Skeletal muscle tissue (tissue), 4 donors: ENCODE measurements around the gene CDH12. TPM values are rescaled to one million over a fixed set of nuclear protein-coding genes. Genes with fewer than 3 reads are reported as not detected.
A peak's percentile ranks its signal among the peaks of the same experiment; 100 is the strongest.

Source experiments
- H3K27ac ChIP-seq: one replicate; pipeline ENCODE4 v1.7.0; 2013; ENCODE audit warnings: mild to moderate bottlenecking, low read depth, low read length, inconsistent platforms
- H3K27me3 ChIP-seq, 3 donors: one replicate each; pipeline ENCODE4 v1.7.0; 2013; ENCODE audit warnings: low read length in 3 of 3; ENCODE audit not compliant: control insufficient read depth in 3 of 3, insufficient read depth in 3 of 3
- H3K36me3 ChIP-seq, 3 donors: one replicate each; pipeline ENCODE4 v1.7.0; 2013; ENCODE audit warnings: low read length in 3 of 3; ENCODE audit not compliant: control insufficient read depth in 3 of 3, insufficient read depth in 3 of 3
- H3K4me1 ChIP-seq, 3 donors: one replicate each; pipeline ENCODE4 v1.7.0; 2013; ENCODE audit warnings: low read length in 3 of 3, mild to moderate bottlenecking in 3 of 3; ENCODE audit not compliant: control insufficient read depth in 3 of 3, insufficient read depth in 3 of 3
- H3K4me3 ChIP-seq, 3 donors: one replicate each; pipeline ENCODE4 v1.7.0; 2013; ENCODE audit warnings: low read length in 3 of 3
- H3K9ac ChIP-seq, 3 donors: one replicate each; pipeline ENCODE4 v1.7.0; 2013; ENCODE audit warnings: low read length in 3 of 3, mild to moderate bottlenecking in 3 of 3, moderate library complexity in 2 of 3, low read depth in 1 of 3
- H3K9me3 ChIP-seq, 3 donors: one replicate each; pipeline ENCODE4 v1.7.0; 2013; ENCODE audit warnings: low read length in 3 of 3; ENCODE audit not compliant: control insufficient read depth in 3 of 3
- total RNA-seq: library from RNA; depleted of rRNA; stranded (reverse); fragments of >200 nt; gene quantifications from one replicate; pipeline ENCODE4 v1.2.3, GENCODE V29; 2014
- donor health status: Osteomylitis.

The CDH12 gene
- total RNA-seq, 1 donor from 2014 or later = 1.6 TPM

GRCh38 chr5:21823588-21823987 is 1029.6 kb downstream of the CDH12 start:
- no peaks in the 10 kb centered on the region for H3K36me3 ChIP-seq
- H3K9ac ChIP-seq = no peak overlapping the region
- no peak overlapping the region for H3K27ac ChIP-seq
- no peaks in the 10 kb centered on the region for H3K27me3 ChIP-seq
- H3K9me3 ChIP-seq = no peaks in the 10 kb centered on the region
- no peaks in the 10 kb centered on the region for H3K4me1 ChIP-seq
- H3K4me3 ChIP-seq = no peak overlapping the region

- Histone ChIP-seq H3K27ac (no peak overlapping the region), H3K4me3 (no peak overlapping the region), H3K36me3 (no peaks in the 10 kb centered on the region), H3K9me3 (no peaks in the 10 kb centered on the region), H3K27me3 (no peaks in the 10 kb centered on the region), H3K4me1 (no peaks in the 10 kb centered on the region), H3K9ac (no peak overlapping the region)
These were observed 1030.0 kb downstream of the CDH12 start for GRCh38 chr5:21823076-21823574.

DNA sequence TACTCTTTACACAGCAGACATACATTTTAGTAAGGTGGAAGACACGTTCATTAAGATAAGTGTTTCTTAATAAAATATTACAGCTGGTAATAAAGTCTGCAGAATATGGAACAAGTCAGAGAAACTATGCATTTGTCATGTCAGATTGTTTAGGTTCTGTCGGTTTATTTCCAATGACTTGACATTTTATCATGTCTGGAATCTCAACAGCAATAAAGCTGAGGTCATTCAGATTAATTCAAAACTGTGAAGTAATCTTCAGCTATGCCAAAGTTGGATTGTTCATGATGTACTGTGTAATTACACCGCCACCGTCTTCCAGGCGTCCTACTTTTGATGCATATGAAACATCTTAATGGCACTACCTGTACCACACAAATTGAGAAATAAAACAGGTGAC is 1032.6 kb downstream of the CDH12 start:
- Histone ChIP-seq H3K4me3 (no peak overlapping the region), H3K9ac (no peak overlapping the region), H3K36me3 (no peaks in the 10 kb centered on the region), H3K4me1 (no peaks in the 10 kb centered on the region), H3K27ac (no peak overlapping the region), H3K9me3 (no peaks in the 10 kb centered on the region), H3K27me3 (no peaks in the 10 kb centered on the region)

GRCh38 chr5:21818370-21818720 is 1034.8 kb downstream of the CDH12 start:
- H3K36me3 ChIP-seq = no peaks in the 10 kb centered on the region
- peak overlapping the region in 1 of 3 donors; percentile 18 for H3K4me3 ChIP-seq
- no peaks in the 10 kb centered on the region for H3K27me3 ChIP-seq
- H3K9me3 ChIP-seq = no peaks in the 10 kb centered on the region
- no peak overlapping the region for H3K27ac ChIP-seq
- no peaks in the 10 kb centered on the region for H3K4me1 ChIP-seq
- no peak overlapping the region for H3K9ac ChIP-seq

DNA sequence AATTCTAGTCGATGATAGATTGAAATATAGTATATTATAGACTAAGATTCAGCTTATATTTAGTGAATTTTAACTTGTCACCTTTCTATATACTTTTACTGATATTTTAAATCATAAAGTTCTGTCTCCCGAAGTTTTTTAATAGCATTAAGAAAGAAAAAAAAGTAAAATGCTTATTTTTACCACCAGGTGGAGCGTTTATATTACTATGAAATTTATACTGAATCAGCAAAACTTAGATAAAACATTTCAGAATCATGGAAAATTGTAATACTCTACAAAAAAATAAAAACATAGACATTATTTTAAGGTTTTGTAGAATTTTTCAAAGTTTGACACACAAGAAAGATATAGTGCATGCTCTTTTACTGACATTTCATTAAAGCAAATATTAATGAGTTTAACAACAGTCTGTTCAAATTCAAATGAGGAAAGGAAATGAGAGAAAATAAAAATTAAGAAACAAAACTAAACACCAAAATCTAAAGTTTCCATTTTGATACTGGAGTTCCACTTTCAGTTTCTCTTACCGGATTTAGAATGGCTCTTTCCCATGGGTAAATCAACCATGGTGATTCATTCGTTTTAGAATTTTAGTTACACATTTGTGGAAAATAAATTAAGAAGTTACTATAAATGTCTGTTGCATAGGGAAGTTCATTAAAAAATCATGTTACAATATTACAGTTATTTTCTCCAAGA is 1035.3 kb downstream of the CDH12 start:
- H3K9ac ChIP-seq = no peak overlapping the region
- no peaks in the 10 kb centered on the region for H3K27me3 ChIP-seq
- H3K9me3 ChIP-seq = no peaks in the 10 kb centered on the region
- H3K4me1 ChIP-seq = no peaks in the 10 kb centered on the region
- peak overlapping the region in 1 of 3 donors; percentile 18 for H3K4me3 ChIP-seq
- H3K27ac ChIP-seq = no peak overlapping the region
- no peaks in the 10 kb centered on the region for H3K36me3 ChIP-seq

DNA sequence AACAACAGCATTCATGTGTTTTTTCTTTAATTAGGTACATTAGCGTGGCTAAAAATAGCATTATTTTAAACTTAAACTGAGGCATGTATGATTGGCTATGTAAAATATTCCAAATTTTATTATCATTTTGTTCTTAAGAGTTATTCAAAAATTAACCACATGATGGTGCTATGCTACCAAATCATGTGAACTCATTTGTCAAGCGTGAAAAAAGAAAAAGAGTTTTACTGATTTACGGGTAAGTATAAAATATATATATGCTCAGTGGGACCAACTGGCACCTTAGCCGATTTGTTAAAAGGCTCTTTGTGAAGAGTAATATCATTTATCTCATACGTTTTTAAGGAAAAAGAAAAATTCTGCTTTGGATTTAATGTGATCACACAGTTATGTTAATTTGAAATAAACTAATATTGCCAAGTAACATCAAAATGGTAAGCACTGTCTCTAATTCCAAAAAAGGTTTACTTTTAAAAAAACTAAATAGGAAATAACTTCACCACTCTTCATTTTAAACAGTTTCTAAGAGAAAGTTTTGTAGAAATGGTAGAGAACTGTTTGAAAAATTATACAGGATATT is 1042.3 kb downstream of the CDH12 start:
- Histone ChIP-seq H3K4me1 (no peaks in the 10 kb centered on the region), H3K27me3 (no peaks in the 10 kb centered on the region), H3K27ac (no peak overlapping the region), H3K9ac (no peak overlapping the region), H3K36me3 (no peaks in the 10 kb centered on the region), H3K4me3 (no peak overlapping the region), H3K9me3 (no peaks in the 10 kb centered on the region)

- no peak overlapping the region for H3K4me3 ChIP-seq
- H3K9ac ChIP-seq = peak overlapping the region in 1 of 3 donors; percentile 30
- no peak overlapping the region for H3K27ac ChIP-seq
- H3K27me3 ChIP-seq = no peaks in the 10 kb centered on the region
- H3K36me3 ChIP-seq = no peaks in the 10 kb centered on the region
- H3K9me3 ChIP-seq = no peaks in the 10 kb centered on the region
- H3K4me1 ChIP-seq = no peaks in the 10 kb centered on the region
These were observed 1043.5 kb downstream of the CDH12 start for GRCh38 chr5:21809611-21810010.

DNA sequence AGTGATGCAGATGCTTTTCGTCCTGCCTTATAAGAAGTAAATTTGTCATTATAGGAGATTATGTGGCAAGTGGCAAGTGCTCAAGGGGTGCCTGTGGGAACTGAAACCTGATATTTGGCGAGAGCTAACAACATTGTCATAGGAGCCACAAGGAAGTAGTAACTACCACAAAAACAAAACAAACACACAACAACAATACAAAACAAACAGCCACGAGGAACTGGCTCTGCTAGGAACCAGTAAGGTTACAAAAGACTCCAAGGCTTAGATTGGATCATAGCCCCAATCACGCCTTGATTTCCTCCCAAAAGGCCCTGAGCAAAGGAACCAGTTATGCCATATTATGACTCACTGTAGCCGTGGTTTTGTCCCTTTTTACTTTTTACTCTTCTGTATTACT is 1045.2 kb downstream of the CDH12 start:
- Histone ChIP-seq H3K27me3 (no peaks in the 10 kb centered on the region), H3K9ac (no peak overlapping the region), H3K4me3 (no peak overlapping the region), H3K9me3 (no peaks in the 10 kb centered on the region), H3K4me1 (no peaks in the 10 kb centered on the region), H3K36me3 (no peaks in the 10 kb centered on the region), H3K27ac (no peak overlapping the region)

DNA sequence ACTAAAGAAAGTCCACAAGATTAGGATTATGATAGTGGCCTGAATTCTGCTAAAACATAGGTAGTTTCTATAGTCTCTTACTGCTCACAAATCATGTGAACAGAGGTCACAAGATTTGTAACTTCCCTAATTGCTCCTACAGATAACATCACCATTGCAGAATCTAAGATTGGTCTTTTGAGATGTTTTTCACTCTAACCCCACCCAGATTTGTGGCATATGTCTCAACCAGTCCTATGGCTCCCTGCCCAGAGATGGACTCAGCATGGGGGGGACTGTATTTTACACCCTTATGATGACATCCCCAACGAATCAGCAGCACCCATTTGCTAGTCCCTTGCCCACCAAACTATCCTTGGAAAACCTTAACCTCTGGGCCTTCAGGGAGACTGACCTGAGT is 1046.2 kb downstream of the CDH12 start:
- Histone ChIP-seq H3K36me3 (no peaks in the 10 kb centered on the region), H3K9me3 (no peaks in the 10 kb centered on the region), H3K4me1 (no peaks in the 10 kb centered on the region), H3K27ac (no peak overlapping the region), H3K27me3 (no peaks in the 10 kb centered on the region), H3K4me3 (no peak overlapping the region), H3K9ac (no peak overlapping the region)

- H3K4me3 ChIP-seq = no peak overlapping the region
- H3K9me3 ChIP-seq = no peaks in the 10 kb centered on the region
- H3K4me1 ChIP-seq = no peaks in the 10 kb centered on the region
- H3K36me3 ChIP-seq = no peaks in the 10 kb centered on the region
- H3K9ac ChIP-seq = no peak overlapping the region
- no peaks in the 10 kb centered on the region for H3K27me3 ChIP-seq
- no peak overlapping the region for H3K27ac ChIP-seq
These were observed 1046.9 kb downstream of the CDH12 start for GRCh38 chr5:21806271-21806670.
